ENCODE data around the gene SLC24A3.

DNA sequence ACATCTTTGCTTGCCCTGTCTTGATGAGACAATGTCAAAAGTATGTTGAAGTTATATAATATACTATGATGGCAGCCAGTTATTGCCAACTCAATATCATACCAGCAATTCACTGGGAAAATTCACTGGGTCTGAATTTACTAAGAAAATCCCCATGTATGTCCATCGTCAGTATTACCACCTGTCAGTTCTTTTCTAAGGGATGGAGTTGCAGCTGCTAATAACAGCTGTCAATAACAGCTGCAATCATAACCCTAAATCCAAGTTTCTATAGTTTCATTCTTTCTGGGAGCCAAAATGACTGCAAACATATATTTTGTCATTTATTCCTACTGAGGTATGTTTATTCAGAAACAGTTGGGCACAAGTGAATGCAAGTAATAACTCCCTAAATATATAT lies 413.0 kb downstream of the SLC24A3 start:
- TF ChIP-seq, protein P1, sequence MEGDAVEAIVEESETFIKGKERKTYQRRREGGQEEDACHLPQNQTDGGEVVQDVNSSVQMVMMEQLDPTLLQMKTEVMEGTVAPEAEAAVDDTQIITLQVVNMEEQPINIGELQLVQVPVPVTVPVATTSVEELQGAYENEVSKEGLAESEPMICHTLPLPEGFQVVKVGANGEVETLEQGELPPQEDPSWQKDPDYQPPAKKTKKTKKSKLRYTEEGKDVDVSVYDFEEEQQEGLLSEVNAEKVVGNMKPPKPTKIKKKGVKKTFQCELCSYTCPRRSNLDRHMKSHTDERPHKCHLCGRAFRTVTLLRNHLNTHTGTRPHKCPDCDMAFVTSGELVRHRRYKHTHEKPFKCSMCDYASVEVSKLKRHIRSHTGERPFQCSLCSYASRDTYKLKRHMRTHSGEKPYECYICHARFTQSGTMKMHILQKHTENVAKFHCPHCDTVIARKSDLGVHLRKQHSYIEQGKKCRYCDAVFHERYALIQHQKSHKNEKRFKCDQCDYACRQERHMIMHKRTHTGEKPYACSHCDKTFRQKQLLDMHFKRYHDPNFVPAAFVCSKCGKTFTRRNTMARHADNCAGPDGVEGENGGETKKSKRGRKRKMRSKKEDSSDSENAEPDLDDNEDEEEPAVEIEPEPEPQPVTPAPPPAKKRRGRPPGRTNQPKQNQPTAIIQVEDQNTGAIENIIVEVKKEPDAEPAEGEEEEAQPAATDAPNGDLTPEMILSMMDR (IDR thresholded peaks at IDR 0.05), result no peak
- TF ChIP-seq ZFX (IDR thresholded peaks at IDR 0.05; ENCODE audit: borderline replicate concordance), result no peak
